Fibroblast of gingiva (primary cell): ENCODE data around the gene ZFPL1.

Experiments
- DNase-seq: peaks from one replicate; pipeline ENCODE4 v3.0.0-alpha.2; 2011; ENCODE audit warnings: low read depth

The ZFPL1 gene

DNA sequence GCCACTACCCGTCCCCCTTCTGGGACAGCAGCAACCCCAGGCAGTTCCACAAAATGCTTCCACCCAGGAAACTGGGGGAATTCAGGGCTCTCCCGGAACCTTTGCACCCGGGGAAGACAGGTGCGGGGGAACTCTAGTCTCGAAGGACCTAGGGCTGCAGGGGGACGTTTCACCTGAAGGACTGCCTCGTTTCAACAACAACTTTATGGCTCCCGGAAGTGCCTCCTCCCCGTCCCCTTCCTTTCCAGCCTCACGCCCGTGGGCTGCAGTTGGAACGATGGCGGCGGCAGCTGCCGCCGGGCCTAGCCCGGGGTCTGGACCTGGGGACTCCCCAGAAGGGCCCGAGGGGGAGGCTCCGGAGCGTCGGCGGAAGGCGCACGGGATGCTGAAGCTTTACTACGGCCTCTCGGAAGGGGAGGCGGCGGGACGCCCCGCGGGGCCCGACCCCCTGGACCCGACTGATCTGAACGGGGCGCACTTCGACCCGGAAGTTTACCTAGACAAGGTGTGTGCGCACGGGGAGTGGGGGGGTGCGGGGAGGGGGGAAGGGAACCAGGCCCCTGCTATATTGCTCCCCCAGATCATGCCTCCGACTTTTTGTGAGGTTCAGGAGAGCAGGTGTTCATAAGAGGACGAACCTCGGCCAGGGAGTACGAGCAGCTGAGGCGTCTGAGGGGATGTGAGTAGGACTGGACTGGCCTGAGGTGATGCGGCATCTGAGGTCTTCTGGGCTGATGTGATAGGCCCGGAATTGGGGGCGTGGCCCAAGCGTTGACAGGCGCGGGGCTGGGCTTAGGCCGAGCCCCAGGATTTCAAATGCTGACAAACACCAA, 12.2 kb downstream of the ZFPL1 start, which contains the start of gene VPS51:
TSS of gene VPS51 (plus strand) at position 241 of the 833 bp plus-strand sequence. CDS start at position 278, 37 bp downstream.
- DNase-seq = peak; percentile 88

DNA sequence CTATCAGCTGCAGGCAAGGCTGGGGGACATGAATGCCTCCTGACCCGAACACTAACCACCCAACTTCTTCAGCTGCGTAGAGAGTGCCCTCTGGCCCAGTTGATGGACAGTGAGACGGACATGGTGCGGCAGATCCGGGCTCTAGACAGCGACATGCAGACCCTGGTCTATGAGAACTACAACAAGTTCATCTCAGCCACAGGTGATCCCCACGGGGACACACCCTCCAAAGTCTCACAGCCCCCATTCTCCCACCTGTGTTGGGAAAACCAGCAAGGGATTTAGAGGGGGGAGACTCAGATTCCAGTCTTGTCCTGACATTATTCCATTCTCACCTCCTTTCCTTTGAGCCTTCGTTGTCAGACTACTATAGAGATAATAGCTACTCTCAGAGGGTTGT, 12.9 kb downstream of the ZFPL1 start:
- DNase-seq = no peak

DNA sequence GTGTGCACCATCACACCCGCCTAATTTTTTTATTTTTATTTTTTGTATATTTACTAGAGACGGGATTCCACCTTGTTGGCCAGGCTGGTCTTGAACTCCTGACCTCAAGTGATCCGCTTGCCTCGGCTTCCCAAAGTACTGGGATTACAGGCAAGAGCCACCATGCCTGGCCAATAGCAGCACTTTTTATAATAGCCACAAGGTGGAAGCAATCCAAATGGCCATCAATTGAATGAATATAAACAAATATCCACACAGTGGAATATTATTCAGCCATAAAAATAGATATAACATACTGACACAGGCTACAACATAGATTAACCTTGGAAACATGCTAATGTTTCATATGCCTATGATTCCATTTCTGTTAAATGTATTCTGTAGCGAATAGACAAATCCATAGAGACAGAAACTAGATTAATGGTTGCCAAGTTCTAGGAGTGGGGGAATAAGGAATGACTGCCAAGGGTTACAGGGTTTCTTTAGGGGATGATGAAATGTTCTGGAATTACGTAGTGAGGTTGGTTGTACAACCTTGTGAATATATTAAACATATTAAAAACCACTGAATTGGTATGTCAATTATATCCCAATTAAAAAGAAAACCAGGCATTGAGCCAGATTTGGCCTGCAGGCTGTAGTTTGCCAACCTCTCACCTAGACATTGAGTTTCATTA, 16.8 kb downstream of the ZFPL1 start:
- DNase-seq = no peak

DNA sequence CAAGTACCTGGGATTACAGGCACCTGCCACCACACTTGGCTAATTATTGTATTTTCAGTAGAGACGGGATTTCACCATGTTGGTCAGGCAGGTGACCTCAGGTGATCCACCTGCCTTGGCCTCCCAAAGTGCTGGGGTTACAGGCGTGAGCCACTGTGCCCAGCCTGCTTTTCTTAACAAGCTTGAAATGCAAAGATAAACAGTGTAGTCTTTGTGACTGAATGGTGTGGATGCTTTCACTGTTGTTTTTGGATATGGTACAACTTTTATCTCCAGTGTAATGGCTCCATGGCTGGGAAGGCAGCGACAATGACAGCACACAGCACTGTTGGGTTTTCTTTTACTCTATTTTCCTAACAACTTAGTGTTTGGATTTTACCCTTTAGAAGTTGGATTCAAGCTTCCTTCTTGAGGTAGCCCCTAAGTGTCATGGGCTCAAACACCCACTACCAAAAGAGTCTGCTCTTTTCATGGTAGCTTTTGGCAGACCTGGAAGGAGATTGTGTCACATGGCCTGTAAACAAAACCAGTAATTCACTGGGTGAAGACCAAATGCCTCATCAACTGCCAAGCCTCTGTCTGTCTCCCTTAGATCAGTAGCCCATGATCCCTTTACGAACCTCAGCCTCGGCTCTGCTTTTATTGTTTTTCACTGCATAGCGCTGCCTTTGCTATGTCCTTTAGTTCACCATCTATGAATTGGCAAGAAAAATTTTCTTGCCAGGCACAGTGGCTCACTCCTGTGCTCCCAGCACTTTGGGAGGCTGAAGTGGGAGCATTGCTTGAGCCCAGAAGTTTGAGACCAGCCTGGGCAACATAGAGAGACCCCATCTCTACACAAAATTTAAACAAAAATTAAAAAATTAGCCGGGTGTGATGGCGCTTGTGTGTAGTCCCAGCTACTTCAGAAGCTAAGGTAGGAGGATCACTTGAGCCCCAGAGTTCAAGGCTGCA, 18.4 kb downstream of the ZFPL1 start:
- DNase-seq = peak; percentile 33

GRCh38 chr11:65103476-65103875, 19.5 kb downstream of the ZFPL1 start:
- DNase-seq = no peak

DNA sequence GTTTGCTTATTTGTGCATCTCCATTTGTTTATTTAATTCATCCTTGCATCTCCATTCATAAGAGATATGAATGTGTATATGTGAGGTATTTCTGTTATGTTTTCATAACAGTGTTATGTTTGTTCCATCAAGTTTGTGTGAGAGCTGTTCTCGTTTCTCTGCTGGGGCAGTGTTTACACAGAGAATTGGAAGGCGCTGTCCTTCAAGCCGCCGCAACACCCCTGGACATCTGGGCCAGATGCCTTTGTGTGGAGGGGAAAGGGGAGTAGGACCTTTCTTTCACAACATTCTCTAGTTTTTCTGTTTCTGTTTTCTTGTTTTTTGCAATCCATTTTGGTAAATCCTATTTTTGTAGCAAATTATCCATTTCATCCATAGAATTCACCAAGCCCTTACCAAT, 20.6 kb downstream of the ZFPL1 start:
- peak; percentile 36 for DNase-seq

DNA sequence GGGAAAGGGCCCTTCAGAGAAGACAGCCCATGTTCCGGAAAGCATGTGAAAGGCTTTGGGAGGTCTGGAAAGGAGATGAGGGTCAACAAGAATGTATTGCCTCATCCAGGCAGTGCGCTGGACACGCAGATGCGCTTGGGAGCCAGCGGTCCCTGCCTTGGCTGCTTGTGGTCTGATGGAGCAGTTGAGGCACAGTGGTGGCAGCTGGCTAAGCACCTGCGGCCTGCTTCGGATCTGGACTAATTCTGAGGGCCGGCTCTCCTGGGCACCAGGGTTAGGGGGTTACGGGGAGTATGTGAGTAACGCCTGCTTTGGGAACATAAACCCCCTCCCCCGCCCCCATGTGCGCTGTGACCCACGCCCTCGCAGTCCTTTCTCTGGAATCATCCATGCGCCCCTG, 23.1 kb downstream of the ZFPL1 start:
- no peak for DNase-seq

- no peak for DNase-seq
These were observed 23.9 kb downstream of the ZFPL1 start for GRCh38 chr11:65107751-65108468.

GRCh38 chr11:65108469-65109123, 24.6 kb downstream of the ZFPL1 start:
- no peak for DNase-seq

DNA sequence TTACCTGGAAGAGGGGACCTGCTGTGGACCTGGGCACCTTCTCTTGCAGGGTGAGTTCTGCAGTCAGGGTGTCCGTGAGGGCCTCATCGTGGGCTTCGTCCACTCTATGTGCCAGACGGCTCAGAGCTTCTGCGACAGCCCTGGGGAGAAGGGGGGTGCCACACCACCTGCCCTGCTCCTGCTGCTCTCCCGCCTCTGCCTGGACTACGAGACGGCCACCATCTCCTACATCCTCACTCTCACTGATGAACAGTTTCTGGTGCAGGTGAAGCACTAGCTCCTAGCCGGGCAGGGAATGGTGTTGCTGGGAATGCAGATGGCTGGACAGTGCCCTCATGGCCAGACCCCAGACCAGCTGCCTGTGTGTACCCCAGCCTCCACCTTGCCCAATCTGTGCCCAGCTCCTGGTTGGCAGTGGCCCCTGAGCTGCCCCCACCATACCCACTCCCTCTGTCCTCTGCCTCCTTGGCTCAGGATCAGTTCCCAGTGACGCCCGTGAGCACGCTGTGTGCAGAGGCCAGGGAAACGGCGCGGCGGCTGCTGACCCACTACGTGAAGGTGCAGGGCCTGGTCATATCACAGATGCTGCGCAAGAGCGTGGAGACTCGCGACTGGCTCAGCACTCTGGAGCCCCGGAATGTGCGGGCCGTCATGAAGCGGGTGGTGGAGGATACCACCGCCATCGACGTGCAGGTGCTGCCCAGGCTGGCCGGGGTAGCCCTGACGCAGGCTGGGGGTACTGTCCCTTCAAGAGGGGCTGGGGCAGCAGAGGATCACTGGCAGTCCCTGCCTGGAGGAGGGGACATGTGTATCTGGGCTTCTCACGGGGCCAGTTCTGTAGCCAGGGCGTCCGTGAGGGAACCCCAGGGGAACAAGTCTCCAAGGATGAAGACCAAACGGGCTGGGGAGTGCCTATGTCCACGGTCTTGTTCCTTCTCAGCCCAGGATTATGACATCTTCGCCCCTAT, 25.5 kb downstream of the ZFPL1 start:
- no peak for DNase-seq

- DNase-seq = peak; percentile 67
These were observed 26.4 kb downstream of the ZFPL1 start for GRCh38 chr11:65110354-65110861.

DNA sequence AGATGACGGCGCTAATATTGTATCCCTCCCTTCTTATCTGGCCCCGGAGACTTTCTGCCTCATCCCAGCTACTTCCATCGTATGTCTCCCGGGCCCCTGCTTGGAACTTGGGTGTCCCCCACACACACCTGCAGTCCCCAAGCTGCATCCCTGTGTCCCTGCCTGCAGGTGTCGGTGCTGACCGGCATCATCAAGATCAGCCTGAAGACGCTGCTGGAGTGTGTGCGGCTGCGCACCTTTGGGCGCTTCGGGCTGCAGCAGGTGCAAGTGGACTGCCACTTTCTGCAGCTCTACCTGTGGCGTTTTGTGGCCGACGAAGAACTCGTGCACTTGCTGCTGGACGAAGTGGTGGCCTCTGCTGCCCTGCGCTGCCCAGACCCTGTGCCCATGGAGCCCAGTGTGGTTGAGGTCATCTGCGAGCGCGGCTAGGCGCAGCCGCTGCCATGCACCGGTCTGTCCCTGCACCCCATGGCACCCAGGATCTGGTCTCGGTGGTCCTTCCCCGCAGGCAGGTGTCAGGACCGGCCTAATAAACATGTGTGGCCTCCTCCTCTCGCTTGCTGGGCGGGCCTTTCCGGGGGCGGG, 27.2 kb downstream of the ZFPL1 start:
- DNase-seq = no peak

GRCh38 chr11:65111744-65112545, 27.9 kb downstream of the ZFPL1 start, which contains the start of gene TM7SF2:
TM7SF2 (plus strand) TSS chr11:65111872; CDS start chr11:65112016, 144 bp downstream.
- peak; percentile 86 for DNase-seq

DNA sequence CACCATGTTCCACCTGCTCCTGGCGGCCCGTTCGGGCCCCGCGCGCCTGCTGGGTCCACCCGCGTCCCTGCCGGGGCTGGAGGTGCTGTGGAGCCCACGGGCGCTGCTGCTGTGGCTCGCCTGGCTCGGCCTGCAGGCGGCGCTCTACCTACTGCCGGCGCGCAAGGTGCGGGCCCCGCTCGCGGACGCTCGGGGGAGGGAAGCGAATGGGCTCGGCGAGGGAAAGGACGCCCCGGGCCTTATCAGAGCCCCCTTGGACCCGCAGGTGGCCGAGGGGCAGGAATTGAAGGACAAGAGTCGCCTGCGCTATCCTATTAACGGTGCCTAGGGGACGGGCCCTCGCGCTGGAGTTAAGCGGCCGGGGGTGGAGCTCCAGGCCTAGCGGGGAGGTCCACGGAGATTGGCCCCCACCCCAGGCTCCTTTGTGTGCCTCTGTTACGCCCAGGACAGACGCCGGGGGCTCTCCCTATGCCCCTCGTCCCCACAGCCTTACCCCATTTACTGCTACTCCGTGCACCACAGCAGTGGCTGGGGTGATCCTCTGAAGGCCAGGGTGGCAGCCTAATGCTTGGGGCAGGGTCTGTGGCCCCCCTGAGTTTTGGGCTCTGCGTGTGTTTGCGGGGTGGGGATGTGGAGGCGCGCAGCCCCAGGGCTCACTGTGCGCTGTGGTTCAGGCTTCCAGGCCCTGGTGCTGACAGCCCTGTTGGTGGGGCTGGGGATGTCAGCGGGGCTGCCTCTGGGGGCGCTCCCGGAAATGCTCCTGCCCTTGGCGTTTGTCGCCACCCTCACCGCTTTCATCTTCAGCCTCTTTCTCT, 28.7 kb downstream of the ZFPL1 start:
- DNase-seq = no peak

DNA sequence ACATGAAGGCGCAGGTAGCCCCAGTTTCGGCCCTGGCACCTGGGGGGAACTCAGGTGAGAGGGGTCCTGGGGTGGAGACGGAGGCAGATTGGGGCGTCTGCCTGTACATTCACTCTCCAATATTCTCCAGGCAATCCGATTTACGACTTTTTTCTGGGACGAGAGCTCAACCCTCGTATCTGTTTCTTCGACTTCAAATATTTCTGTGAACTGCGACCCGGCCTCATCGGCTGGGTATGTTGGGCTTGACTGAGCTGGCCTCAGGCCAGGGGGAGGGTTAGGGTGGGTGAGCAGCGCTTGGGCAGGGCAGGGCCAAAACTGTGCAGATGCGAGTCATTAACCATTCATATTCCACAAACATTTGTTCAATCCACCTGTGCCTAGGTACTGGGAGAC, 29.3 kb downstream of the ZFPL1 start:
- DNase-seq = no peak

GRCh38 chr11:65113839-65114238, 29.8 kb downstream of the ZFPL1 start:
- no peak for DNase-seq

GRCh38 chr11:65114538-65115171, 30.6 kb downstream of the ZFPL1 start:
- DNase-seq = no peak
